ENCODE measurements around the gene KHDC4. TPM values are rescaled to one million over a fixed set of nuclear protein-coding genes. Genes with fewer than 3 reads are reported as not detected.

The KHDC4 gene
- total RNA-seq, 1 experiment from 2014 or later: 57.7 TPM

GRCh38 chr1:155920717-155921116 lies 13.5 kb downstream of the KHDC4 start:
- no peaks in the 10 kb centered on the region for H3K79me1 ChIP-seq (ENCODE audit: insufficient read depth, low read depth, low read length, poor library complexity, severe bottlenecking)
- H3K27me3 ChIP-seq (ENCODE audit: insufficient read depth, low read length): no peaks in the 10 kb centered on the region
- no peak overlapping the region for H4K5ac ChIP-seq (ENCODE audit: insufficient read length, low read depth, low read length)
- no peak overlapping the region for H2BK20ac ChIP-seq (ENCODE audit: low read depth, low read length, poor library complexity, severe bottlenecking)
- DNase-seq: no peak
- H3K56ac ChIP-seq (ENCODE audit: insufficient read length, low read depth, low read length): no peak overlapping the region
- Mint-ChIP-seq H3K4me1 (no peaks in the 10 kb centered on the region), H3K9me3 (no peaks in the 10 kb centered on the region), H3K27ac (no peak overlapping the region; a peak in 1 of 7 replicates), H3K27me3 (ENCODE audit: low read depth) (no peaks in the 10 kb centered on the region), H3K36me3 (ENCODE audit: insufficient read depth in 1 of 3, low read depth in 3 of 3) (peaks cover 63 to 95% (median 91%) of the 10 kb centered on the region in 3 experiments), H3K4me3 (no peak overlapping the region)
- no peaks in the 10 kb centered on the region for H3K4me1 ChIP-seq (ENCODE audit: insufficient read depth, low read length)
- H2BK12ac ChIP-seq (ENCODE audit: insufficient read length, low read depth, low read length): no peak overlapping the region
- H2BK120ac ChIP-seq (ENCODE audit: low read depth, low read length, poor library complexity, severe bottlenecking): no peak overlapping the region
- no peak overlapping the region for H2AFZ ChIP-seq (ENCODE audit: low read length)
- H2BK5ac ChIP-seq (ENCODE audit: insufficient read length, low read length): no peak overlapping the region
- no peak overlapping the region for H2BK15ac ChIP-seq (ENCODE audit: low read depth, low read length)
- H3K23me2 ChIP-seq (ENCODE audit: insufficient read length, low read depth, low read length, poor library complexity, severe bottlenecking): no peaks in the 10 kb centered on the region
- H3K4ac ChIP-seq (ENCODE audit: low read depth, low read length): no peak overlapping the region
- no peak overlapping the region for H3K23ac ChIP-seq (ENCODE audit: insufficient read length, low read depth, low read length)
- H3K14ac ChIP-seq (ENCODE audit: insufficient read depth, low read length): no peak overlapping the region
- H4K8ac ChIP-seq (replicated peaks; ENCODE audit: insufficient read length, low read depth, low read length): no peak overlapping the region
- H2AK5ac ChIP-seq (ENCODE audit: insufficient read length, low read length): no peak overlapping the region
- no peak overlapping the region for H3K4me2 ChIP-seq (ENCODE audit: insufficient read depth, insufficient read length, low read length)
- no peaks in the 10 kb centered on the region for H3K79me2 ChIP-seq (ENCODE audit: insufficient read depth, low read length)
- no peak overlapping the region for H3K27ac ChIP-seq (ENCODE audit: insufficient read length, low read depth, low read length)
- no peak overlapping the region for H3T11ph ChIP-seq (ENCODE audit: low read length)
- H4K20me1 ChIP-seq (ENCODE audit: control insufficient read depth, insufficient read depth, insufficient read length): no peaks in the 10 kb centered on the region
- no peak overlapping the region for H4K91ac ChIP-seq (ENCODE audit: insufficient read length, low read depth, low read length)
- no peaks in the 10 kb centered on the region for H3K9me3 ChIP-seq (ENCODE audit: control insufficient read depth, low read depth, low read length)
- H3K18ac ChIP-seq (ENCODE audit: insufficient read length, low read depth, low read length): no peak overlapping the region
- TF ChIP-seq CTCF (conservative IDR thresholded peaks at IDR 0.05): no peak
- WGBS (ENCODE audit: extremely low coverage, insufficient read length, low lambda C conversion rate): no CpG with 5 or more reads among the region's 3 CpGs
- no peak overlapping the region for H3K9ac ChIP-seq (ENCODE audit: extremely low read depth, insufficient read length, low read length)

Measured in H9 (cell line).